ENCODE data around the gene TBC1D32.

DNA sequence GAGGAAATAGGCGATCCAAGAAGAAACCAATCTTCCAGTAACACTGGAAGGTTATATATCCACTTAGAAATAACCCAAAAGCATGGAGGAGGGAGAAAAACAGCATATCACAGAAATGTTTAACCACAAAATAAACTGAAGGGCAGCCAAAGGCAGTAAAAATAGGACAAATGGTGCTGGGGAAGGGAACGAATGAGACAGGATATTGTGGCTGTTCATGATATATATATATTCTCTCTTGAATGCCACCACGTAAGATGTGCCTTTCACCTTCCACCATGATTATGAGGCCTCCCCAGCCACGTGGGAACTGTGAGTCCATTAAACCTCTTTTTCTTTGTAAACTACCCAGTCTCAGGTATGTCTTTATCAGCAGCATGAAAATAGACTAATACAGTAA, 162.4 kb downstream of the TBC1D32 start:
- no peak for TF ChIP-seq POLR2AphosphoS5 (IDR thresholded peaks at IDR 0.05; ENCODE audit: low read depth, low read length)
- TF ChIP-seq POLR2A (IDR thresholded peaks at IDR 0.05; ENCODE audit: low read depth, low read length) = no peak
